A673 (cell line): ENCODE data around the gene ARL10. TPM values are rescaled to one million over a fixed set of nuclear protein-coding genes. Genes with fewer than 3 reads are reported as not detected.

Source experiments
- BruUV-seq: library from RNA; stranded (reverse); fragments of 400-500 nt; replicated peaks from 2 replicates; lab custom pipeline; 2021; lab: Mats Ljungman, UMichigan
- CTCF ChIA-PET: fragments of 300-600 bp; sonication (Branson Sonifier 250); formaldehyde crosslinking; loops from one replicate; lab custom pipeline; 2022; ENCODE audit warnings: antibody characterized with exemption; lab: Charles Lee
- POLR2A ChIA-PET: fragments of 300-600 bp; sonication (Branson Sonifier 250); formaldehyde crosslinking; loops from one replicate; lab custom pipeline; 2022; ENCODE audit warnings: antibody characterized with exemption; ENCODE audit not compliant: low non-redundant PET; lab: Charles Lee
- DNase-seq: peaks from one replicate; pipeline ENCODE4 v3.0.0-alpha.2; 2015; ENCODE audit warnings: low spot score
- H3K27ac ChIP-seq: fragments of 200-600 bp; sonication (generic); 2 replicates; pipeline ENCODE4 v1.5.1; 2016; ENCODE audit warnings: mixed run types, low read depth, mild to moderate bottlenecking, mixed read lengths, antibody characterized with exemption, low read length; ENCODE audit not compliant: poor library complexity, severe bottlenecking
- H3K27me3 ChIP-seq: fragments of 200-600 bp; sonication (generic); replicated peaks from 2 replicates; pipeline ENCODE4 v1.6.1; 2017; ENCODE audit warnings: mixed run types, low read depth, mild to moderate bottlenecking, mixed read lengths, antibody characterized with exemption, low read length; ENCODE audit not compliant: insufficient read depth, poor library complexity
- H3K36me3 ChIP-seq: fragments of 200-600 bp; sonication (generic); 2 replicates; pipeline ENCODE4 v1.6.1; 2016; ENCODE audit warnings: mixed run types, mild to moderate bottlenecking, mixed read lengths, antibody characterized with exemption, low read length; ENCODE audit not compliant: insufficient read depth, poor library complexity, severe bottlenecking
- H3K4me1 ChIP-seq: fragments of 200-600 bp; sonication (generic); 2 replicates; pipeline ENCODE4 v1.6.1; 2017; ENCODE audit warnings: mixed run types, mild to moderate bottlenecking, mixed read lengths, antibody characterized with exemption, low read length; ENCODE audit not compliant: insufficient read depth, poor library complexity, severe bottlenecking
- H3K4me3 ChIP-seq: fragments of 200-600 bp; sonication (generic); 2 replicates; pipeline ENCODE4 v1.5.1; 2016; ENCODE audit warnings: low read depth, mixed run types, mild to moderate bottlenecking, mixed read lengths, low read length; ENCODE audit not compliant: poor library complexity, severe bottlenecking
- H3K9me3 ChIP-seq: fragments of 200-600 bp; sonication (generic); 2 replicates; pipeline ENCODE4 v1.6.1; 2016; ENCODE audit warnings: mixed run types, low read depth, mild to moderate bottlenecking, mixed read lengths, antibody characterized with exemption, low read length; ENCODE audit not compliant: poor library complexity, severe bottlenecking
- EZH2 ChIP-seq: fragments of 200-600 bp; sonication (generic); IDR thresholded peaks from 2 replicates; pipeline ENCODE4 v1.6.1; 2017; ENCODE audit warnings: borderline replicate concordance, low read depth, mild to moderate bottlenecking, mixed read lengths, antibody characterized with exemption, low read length; ENCODE audit not compliant: poor library complexity, severe bottlenecking
- intact Hi-C: fragments of 100-400 bp; cut with micrococcal nuclease; formaldehyde crosslinking; loops from one replicate; pipeline ENCODE4 v1.10.0; 2022; ENCODE audit not compliant: unreplicated experiment
- microRNA-seq: library from miRNA; unstranded; fragments of <30 nt; microRNA quantifications from one replicate; pipeline ENCODE4 v1.2.0, GENCODE V29; 2021
- total RNA-seq: library from RNA; stranded (reverse); gene quantifications from 2 replicates; pipeline ENCODE4 v1.2.3, GENCODE V29; 2021
- TF ChIP-seq, protein P1 (sequence below): fragments of 300-800, 200-600 bp; sonication (generic); conservative IDR thresholded peaks from 2 replicates; pipeline ENCODE4 v1.5.1; 2017; ENCODE audit warnings: low read depth, mild to moderate bottlenecking, antibody characterized with exemption, low read length, moderate library complexity, mixed read lengths

The ARL10 gene
- total RNA-seq, 1 experiment from 2014 or later, result 13.6 TPM

DNA sequence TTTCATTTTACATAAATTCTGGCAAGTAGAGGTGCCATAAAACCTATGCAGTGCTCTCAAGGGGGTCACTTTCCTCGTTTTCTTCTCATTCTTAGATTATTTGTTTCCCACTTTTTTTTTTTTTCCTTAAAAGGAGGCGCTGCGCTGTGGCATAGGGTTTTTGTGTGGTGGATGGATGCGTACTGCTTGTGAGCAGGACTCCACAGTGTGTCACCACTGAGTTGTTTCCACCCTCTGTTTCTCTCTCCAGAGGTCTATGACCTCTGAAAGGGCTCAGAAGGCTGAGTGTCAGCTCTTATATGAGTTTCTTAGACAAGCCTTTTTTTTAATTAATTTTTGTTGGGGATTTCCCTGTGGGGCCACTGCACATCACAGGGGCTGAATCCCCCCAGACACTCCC, 64.7 kb downstream of the ARL10 start:
- no peak for DNase-seq
- ChIA-PET CTCF (no interaction called here), POLR2A (no interaction called here)
- no peaks in the 10 kb centered on the region for H3K27me3 ChIP-seq
- no peak overlapping the region for H3K4me3 ChIP-seq
- intact Hi-C loops, result no loop called here
- no peaks in the 10 kb centered on the region for H3K9me3 ChIP-seq
- no peaks in the 10 kb centered on the region for H3K36me3 ChIP-seq
- BruUV-seq, result no TSS peak
- no peaks in the 10 kb centered on the region for H3K4me1 ChIP-seq
- H3K27ac ChIP-seq, result no peak overlapping the region
- TF ChIP-seq EZH2, result no peak
- TF ChIP-seq, protein P1, sequence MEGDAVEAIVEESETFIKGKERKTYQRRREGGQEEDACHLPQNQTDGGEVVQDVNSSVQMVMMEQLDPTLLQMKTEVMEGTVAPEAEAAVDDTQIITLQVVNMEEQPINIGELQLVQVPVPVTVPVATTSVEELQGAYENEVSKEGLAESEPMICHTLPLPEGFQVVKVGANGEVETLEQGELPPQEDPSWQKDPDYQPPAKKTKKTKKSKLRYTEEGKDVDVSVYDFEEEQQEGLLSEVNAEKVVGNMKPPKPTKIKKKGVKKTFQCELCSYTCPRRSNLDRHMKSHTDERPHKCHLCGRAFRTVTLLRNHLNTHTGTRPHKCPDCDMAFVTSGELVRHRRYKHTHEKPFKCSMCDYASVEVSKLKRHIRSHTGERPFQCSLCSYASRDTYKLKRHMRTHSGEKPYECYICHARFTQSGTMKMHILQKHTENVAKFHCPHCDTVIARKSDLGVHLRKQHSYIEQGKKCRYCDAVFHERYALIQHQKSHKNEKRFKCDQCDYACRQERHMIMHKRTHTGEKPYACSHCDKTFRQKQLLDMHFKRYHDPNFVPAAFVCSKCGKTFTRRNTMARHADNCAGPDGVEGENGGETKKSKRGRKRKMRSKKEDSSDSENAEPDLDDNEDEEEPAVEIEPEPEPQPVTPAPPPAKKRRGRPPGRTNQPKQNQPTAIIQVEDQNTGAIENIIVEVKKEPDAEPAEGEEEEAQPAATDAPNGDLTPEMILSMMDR, result no peak

Small RNAs within 50 kb of the gene (microRNA-seq; reads per million reads assigned to microRNA genes)
- 8.6 reads per million, percentile 27 among the genes with 10 or more reads in this experiment for gene MIR1271

Other genes starting within 250 kb of the ARL10 start
- gene SIMC1, start 127.1 kb upstream of the ARL10 start, total RNA-seq, result 26.6 and 31.1 TPM in 2 replicates
- 99.3 and 102 TPM in 2 replicates for gene KIAA1191, start 3.7 kb upstream of the ARL10 start, total RNA-seq
- 57.7 and 66.0 TPM in 2 replicates for gene NOP16, start 23.1 kb downstream of the ARL10 start, total RNA-seq
- 80.3 and 81.7 TPM in 2 replicates for gene HIGD2A, start 23.3 kb downstream of the ARL10 start, total RNA-seq
- 48.9 and 61.8 TPM in 2 replicates for gene CLTB, start 51.1 kb downstream of the ARL10 start, total RNA-seq
- gene FAF2, start 82.9 kb downstream of the ARL10 start, total RNA-seq, result 50.7 and 53.2 TPM in 2 replicates
- gene RNF44, start 171.9 kb downstream of the ARL10 start, total RNA-seq, result 80.3 and 92.8 TPM in 2 replicates
- 0.35 TPM in 1 of 2 replicates, not detected in the other for gene CDHR2, start 183.9 kb downstream of the ARL10 start, total RNA-seq
- gene GPRIN1, start 244.7 kb downstream of the ARL10 start, total RNA-seq, result 16.7 and 18.9 TPM in 2 replicates